Peyer's patch (tissue), 4 donors: ENCODE data around the gene MGAT5B. TPM values are rescaled to one million over a fixed set of nuclear protein-coding genes. Genes with fewer than 3 reads are reported as not detected.

Experiments used
- DNase-seq, 3 donors: peaks; one replicate each; pipeline ENCODE4 v3.0.0-alpha.2; 2017 to 2019
- H3K27ac ChIP-seq, 4 donors: fragments of 200-600 bp; sonication (generic); one replicate each; pipeline ENCODE4 v1.5.1; 2016 to 2019
- H3K27me3 ChIP-seq, 2 donors: fragments of 200-600 bp; sonication (generic); one replicate each; pipeline ENCODE4 v1.5.1; 2019
- H3K36me3 ChIP-seq, 3 donors: fragments of 200-600 bp; sonication (generic); one replicate each; pipeline ENCODE4 v1.5.1; 2016 to 2019
- H3K4me1 ChIP-seq, 4 donors: fragments of 200-600 bp; sonication (generic); one replicate each; pipeline ENCODE4 v1.5.1; 2016 to 2019
- H3K4me3 ChIP-seq, 4 donors: fragments of 200-600 bp; sonication (generic); 1 replicate in 3 of 4; 2 replicates in 1 of 4; pipeline ENCODE4 v1.5.1; 2016 to 2019; ENCODE audit warnings: mild to moderate bottlenecking in 1 of 4
- H3K9me3 ChIP-seq, 4 donors: fragments of 200-600 bp; sonication (generic); one replicate each; pipeline ENCODE4 v1.5.1; 2016 to 2019; ENCODE audit warnings: mild to moderate bottlenecking in 1 of 4
- POLR2A ChIP-seq, 2 donors: fragments of 450-650 bp; IDR thresholded peaks; one replicate each; pipeline ENCODE4 v1.5.1; 2017; ENCODE audit warnings: antibody characterized with exemption in 2 of 2, mild to moderate bottlenecking in 2 of 2, moderate library complexity in 2 of 2
- total RNA-seq, 4 donors: library from RNA; depleted of rRNA; stranded (reverse); fragments of >200 nt; gene quantifications; one replicate each; pipeline ENCODE4 v1.1.0, GENCODE V29; 2016
- TF ChIP-seq, protein P1 (sequence below), 6 experiments: fragments of 450-650 bp in 4 of 6; fragments of 200-600 bp in 2 of 6; sonication (generic) in 1 of 6; IDR thresholded peaks; one replicate each; pipeline ENCODE4 v1.5.1; 2017 to 2019; ENCODE audit warnings: antibody characterized with exemption in 6 of 6, mild to moderate bottlenecking in 3 of 6, moderate library complexity in 1 of 6

The MGAT5B gene
- total RNA-seq, 4 donors from 2014 or later: 0.27 to 6.6 (median 0.47) TPM; not detected in 1

DNA sequence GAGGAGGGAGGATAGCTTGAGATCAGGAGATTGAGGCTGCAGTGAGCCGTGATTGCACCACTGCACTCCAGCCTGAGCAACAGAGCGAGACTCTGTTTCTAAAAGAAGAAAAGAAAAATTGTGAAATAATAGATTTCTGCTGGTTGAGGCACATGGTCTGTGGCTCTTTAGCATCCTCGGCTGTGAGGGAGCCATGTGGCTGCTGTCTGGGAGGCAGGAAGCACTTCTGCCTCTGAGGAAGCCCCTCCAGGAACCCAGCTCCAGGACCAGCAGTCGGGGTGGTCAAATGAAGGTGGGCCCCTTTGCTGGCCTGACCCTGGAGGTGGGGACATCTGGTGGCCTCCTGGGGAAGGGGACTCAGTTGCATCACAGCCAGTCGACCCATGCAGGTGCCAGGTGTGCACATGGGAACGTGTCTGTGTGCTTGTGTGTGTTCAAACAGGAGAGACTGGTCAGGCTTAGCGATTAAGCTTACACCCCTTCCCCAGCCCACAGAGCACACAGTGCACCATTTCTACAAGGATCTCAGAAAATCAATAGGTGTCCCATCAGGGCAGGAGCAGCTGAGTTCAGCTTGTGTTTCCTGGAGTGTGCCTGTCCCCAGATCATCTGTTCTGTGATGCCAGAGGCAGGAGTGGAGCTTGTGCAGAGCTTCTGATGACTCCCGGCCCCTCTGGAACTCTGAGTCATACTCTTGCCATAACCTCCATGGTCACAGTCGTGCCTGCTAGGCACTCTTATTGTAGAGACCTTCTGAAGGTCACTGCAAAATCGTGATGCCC, 24.3 kb upstream of the MGAT5B start:
- Histone ChIP-seq H3K9me3 (no peaks in the 10 kb centered on the region), H3K4me3 (no peak overlapping the region), H3K36me3 (no peaks in the 10 kb centered on the region), H3K27me3 (peaks cover 0 to 5% of the 10 kb centered on the region in 2 donors), H3K4me1 (peaks cover 0 to 10% (median 3%) of the 10 kb centered on the region in 4 donors), H3K27ac (no peak overlapping the region)
- no peak for TF ChIP-seq POLR2A (IDR thresholded peaks at IDR 0.05)
- TF ChIP-seq, protein P1, sequence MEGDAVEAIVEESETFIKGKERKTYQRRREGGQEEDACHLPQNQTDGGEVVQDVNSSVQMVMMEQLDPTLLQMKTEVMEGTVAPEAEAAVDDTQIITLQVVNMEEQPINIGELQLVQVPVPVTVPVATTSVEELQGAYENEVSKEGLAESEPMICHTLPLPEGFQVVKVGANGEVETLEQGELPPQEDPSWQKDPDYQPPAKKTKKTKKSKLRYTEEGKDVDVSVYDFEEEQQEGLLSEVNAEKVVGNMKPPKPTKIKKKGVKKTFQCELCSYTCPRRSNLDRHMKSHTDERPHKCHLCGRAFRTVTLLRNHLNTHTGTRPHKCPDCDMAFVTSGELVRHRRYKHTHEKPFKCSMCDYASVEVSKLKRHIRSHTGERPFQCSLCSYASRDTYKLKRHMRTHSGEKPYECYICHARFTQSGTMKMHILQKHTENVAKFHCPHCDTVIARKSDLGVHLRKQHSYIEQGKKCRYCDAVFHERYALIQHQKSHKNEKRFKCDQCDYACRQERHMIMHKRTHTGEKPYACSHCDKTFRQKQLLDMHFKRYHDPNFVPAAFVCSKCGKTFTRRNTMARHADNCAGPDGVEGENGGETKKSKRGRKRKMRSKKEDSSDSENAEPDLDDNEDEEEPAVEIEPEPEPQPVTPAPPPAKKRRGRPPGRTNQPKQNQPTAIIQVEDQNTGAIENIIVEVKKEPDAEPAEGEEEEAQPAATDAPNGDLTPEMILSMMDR (IDR thresholded peaks at IDR 0.05): no peak
- no peak for DNase-seq

GRCh38 chr17:76844485-76844829, 23.7 kb upstream of the MGAT5B start:
- no peak for DNase-seq
- H3K4me3 ChIP-seq: no peak overlapping the region
- no peak for TF ChIP-seq POLR2A (IDR thresholded peaks at IDR 0.05)
- TF ChIP-seq, protein P1 (IDR thresholded peaks at IDR 0.05): no peak
- no peaks in the 10 kb centered on the region for H3K9me3 ChIP-seq
- peaks cover 0 to 5% of the 10 kb centered on the region in 2 donors for H3K27me3 ChIP-seq
- peaks cover 0 to 8% (median 3%) of the 10 kb centered on the region in 4 donors for H3K4me1 ChIP-seq
- H3K27ac ChIP-seq: no peak overlapping the region
- H3K36me3 ChIP-seq: no peaks in the 10 kb centered on the region

GRCh38 chr17:76844846-76845245, 23.4 kb upstream of the MGAT5B start:
- Histone ChIP-seq H3K27me3 (peaks cover 0 to 5% of the 10 kb centered on the region in 2 donors), H3K36me3 (no peaks in the 10 kb centered on the region), H3K4me1 (peaks cover 0 to 6% (median 2%) of the 10 kb centered on the region in 4 donors), H3K27ac (no peak overlapping the region), H3K4me3 (no peak overlapping the region), H3K9me3 (no peaks in the 10 kb centered on the region)
- no peak for DNase-seq
- TF ChIP-seq, protein P1 (IDR thresholded peaks at IDR 0.05): no peak
- no peak for TF ChIP-seq POLR2A (IDR thresholded peaks at IDR 0.05)

GRCh38 chr17:76845541-76846017, 22.6 kb upstream of the MGAT5B start:
- Histone ChIP-seq H3K9me3 (no peaks in the 10 kb centered on the region), H3K27ac (no peak overlapping the region), H3K27me3 (no peaks in the 10 kb centered on the region), H3K4me3 (no peak overlapping the region), H3K36me3 (no peaks in the 10 kb centered on the region), H3K4me1 (no peaks in the 10 kb centered on the region)
- no peak for DNase-seq
- TF ChIP-seq, protein P1 (IDR thresholded peaks at IDR 0.05): no peak
- TF ChIP-seq POLR2A (IDR thresholded peaks at IDR 0.05): no peak

DNA sequence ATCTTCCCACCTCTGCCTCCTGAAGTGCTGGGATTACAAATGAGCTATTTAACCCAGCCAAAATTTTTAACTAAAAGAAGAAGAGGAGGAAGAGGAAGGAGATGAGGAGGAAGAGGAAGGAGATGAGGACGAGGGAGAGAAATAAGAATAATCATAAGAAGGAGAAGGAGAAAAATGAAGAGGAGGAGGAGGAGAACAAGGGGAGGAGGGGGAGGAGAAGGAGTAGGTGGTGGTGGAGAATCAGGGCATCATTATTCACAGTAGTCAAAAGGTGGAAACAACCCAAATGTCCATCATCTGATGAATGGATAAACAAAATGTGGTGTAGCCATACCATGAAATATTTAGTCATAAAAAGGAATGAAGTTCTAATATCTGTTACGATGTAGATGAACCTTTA, 21.2 kb upstream of the MGAT5B start:
- no peak for DNase-seq
- Histone ChIP-seq H3K27me3 (no peaks in the 10 kb centered on the region), H3K27ac (no peak overlapping the region), H3K36me3 (no peaks in the 10 kb centered on the region), H3K9me3 (no peaks in the 10 kb centered on the region), H3K4me1 (no peaks in the 10 kb centered on the region), H3K4me3 (no peak overlapping the region)
- no peak for TF ChIP-seq POLR2A (IDR thresholded peaks at IDR 0.05)
- TF ChIP-seq, protein P1 (IDR thresholded peaks at IDR 0.05): no peak
